ENCODE data around the gene TPST2. TPM values are rescaled to one million over a fixed set of nuclear protein-coding genes. Genes with fewer than 3 reads are reported as not detected.
A peak's percentile ranks its signal among the peaks of the same experiment; 100 is the strongest.

TPST2 gene
- total RNA-seq, 1 experiment from 2014 or later, result 50.1 TPM

DNA sequence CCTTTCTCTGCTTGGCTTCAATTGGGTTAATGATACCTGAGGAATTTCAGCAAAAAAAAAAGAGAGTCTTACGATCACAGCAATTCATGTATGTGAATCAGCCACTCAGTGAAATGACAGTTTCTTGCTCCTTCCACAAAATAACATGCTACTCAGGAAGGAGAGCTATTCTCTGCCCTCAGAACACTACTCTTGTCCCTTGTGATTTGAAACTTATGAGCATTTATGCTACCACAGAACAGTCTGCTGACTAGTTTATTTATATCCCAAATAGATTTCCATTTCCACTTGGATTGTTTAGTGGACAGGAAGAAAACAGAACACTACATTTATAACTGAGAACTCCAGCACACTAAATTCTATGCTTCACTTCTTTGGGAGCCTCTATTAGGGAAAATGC lies 86.2 kb downstream of the TPST2 start:
- Histone ChIP-seq H4K5ac (ENCODE audit: insufficient read length, low read depth, low read length) (no peak overlapping the region), H3K4me2 (ENCODE audit: insufficient read depth, insufficient read length, low read length) (no peak overlapping the region), H3K23me2 (ENCODE audit: insufficient read length, low read depth, low read length, poor library complexity, severe bottlenecking) (no peaks in the 10 kb centered on the region), H2BK120ac (ENCODE audit: low read depth, low read length, poor library complexity, severe bottlenecking) (no peak overlapping the region), H3K9me3 (ENCODE audit: control insufficient read depth, low read depth, low read length) (no peaks in the 10 kb centered on the region), H2BK20ac (ENCODE audit: low read depth, low read length, poor library complexity, severe bottlenecking) (no peak overlapping the region), H2BK12ac (ENCODE audit: insufficient read length, low read depth, low read length) (no peak overlapping the region), H3K79me2 (ENCODE audit: insufficient read depth, low read length) (peaks cover 2% of the 10 kb centered on the region; the same call in 1 of the 2 replicates), H3K4me1 (ENCODE audit: insufficient read depth, low read length) (0 out of 2 replicates have a peak, but pooled peaks cover 4% of the 10 kb centered on the region), H3K27me3 (ENCODE audit: insufficient read depth, low read length) (peaks cover 2% of the 10 kb centered on the region; the same call in 1 of the 2 replicates), H2AK5ac (ENCODE audit: insufficient read length, low read length) (no peak overlapping the region), H3T11ph (ENCODE audit: low read length) (no peak overlapping the region), H3K56ac (ENCODE audit: insufficient read length, low read depth, low read length) (no peak overlapping the region), H4K91ac (ENCODE audit: insufficient read length, low read depth, low read length) (no peak overlapping the region), H3K27ac (ENCODE audit: insufficient read length, low read depth, low read length) (no peak overlapping the region), H2BK15ac (ENCODE audit: low read depth, low read length) (no peak overlapping the region), H3K79me1 (ENCODE audit: insufficient read depth, low read depth, low read length, poor library complexity, severe bottlenecking) (no peaks in the 10 kb centered on the region), H3K18ac (ENCODE audit: insufficient read length, low read depth, low read length) (no peak overlapping the region), H2AFZ (ENCODE audit: low read length) (no peak overlapping the region), H2BK5ac (ENCODE audit: insufficient read length, low read length) (no peak overlapping the region), H4K20me1 (ENCODE audit: control insufficient read depth, insufficient read depth, insufficient read length) (no peaks in the 10 kb centered on the region), H3K4ac (ENCODE audit: low read depth, low read length) (no peak overlapping the region), H3K14ac (ENCODE audit: insufficient read depth, low read length) (no peak overlapping the region), H3K9ac (ENCODE audit: extremely low read depth, insufficient read length, low read length) (no peak overlapping the region), H4K8ac (replicated peaks; ENCODE audit: insufficient read length, low read depth, low read length) (no peak overlapping the region), H3K23ac (ENCODE audit: insufficient read length, low read depth, low read length) (no peak overlapping the region)
- no CpG with 5 or more reads among the region's 1 CpG for WGBS (ENCODE audit: extremely low coverage, insufficient read length, low lambda C conversion rate)
- no peak for DNase-seq
- TF ChIP-seq, protein P1, sequence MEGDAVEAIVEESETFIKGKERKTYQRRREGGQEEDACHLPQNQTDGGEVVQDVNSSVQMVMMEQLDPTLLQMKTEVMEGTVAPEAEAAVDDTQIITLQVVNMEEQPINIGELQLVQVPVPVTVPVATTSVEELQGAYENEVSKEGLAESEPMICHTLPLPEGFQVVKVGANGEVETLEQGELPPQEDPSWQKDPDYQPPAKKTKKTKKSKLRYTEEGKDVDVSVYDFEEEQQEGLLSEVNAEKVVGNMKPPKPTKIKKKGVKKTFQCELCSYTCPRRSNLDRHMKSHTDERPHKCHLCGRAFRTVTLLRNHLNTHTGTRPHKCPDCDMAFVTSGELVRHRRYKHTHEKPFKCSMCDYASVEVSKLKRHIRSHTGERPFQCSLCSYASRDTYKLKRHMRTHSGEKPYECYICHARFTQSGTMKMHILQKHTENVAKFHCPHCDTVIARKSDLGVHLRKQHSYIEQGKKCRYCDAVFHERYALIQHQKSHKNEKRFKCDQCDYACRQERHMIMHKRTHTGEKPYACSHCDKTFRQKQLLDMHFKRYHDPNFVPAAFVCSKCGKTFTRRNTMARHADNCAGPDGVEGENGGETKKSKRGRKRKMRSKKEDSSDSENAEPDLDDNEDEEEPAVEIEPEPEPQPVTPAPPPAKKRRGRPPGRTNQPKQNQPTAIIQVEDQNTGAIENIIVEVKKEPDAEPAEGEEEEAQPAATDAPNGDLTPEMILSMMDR (conservative IDR thresholded peaks at IDR 0.05), result no peak
- Mint-ChIP-seq H3K27me3 (ENCODE audit: low read depth) (no peaks in the 10 kb centered on the region), H3K27ac (peak overlapping the region; percentile 86 to 88 (median 87); a peak in 3 of 7 replicates), H3K9me3 (no peaks in the 10 kb centered on the region; a peak in 1 of 5 replicates), H3K4me1 (peaks cover 7 to 9% of the 10 kb centered on the region in 2 experiments), H3K4me3 (no peak overlapping the region; a peak in 1 of 5 replicates), H3K36me3 (ENCODE audit: insufficient read depth in 1 of 3, low read depth in 3 of 3) (peaks cover 52 to 82% (median 71%) of the 10 kb centered on the region in 3 experiments)

All from H9 (cell line).